HG02571 (cell line): ENCODE data around the gene HES7.

Source experiments
- ATAC-seq: cut with Tn5 transposase; IDR thresholded peaks from one replicate; pipeline ENCODE4 v1.9.1; 2021; ENCODE audit warnings: mild to moderate bottlenecking, moderate library complexity; ENCODE audit not compliant: unreplicated experiment

Gene HES7

GRCh38 chr17:8075574-8076342 is 48.1 kb downstream of the HES7 start:
- ATAC-seq = no peak

GRCh38 chr17:8075081-8075480 is 48.8 kb downstream of the HES7 start:
- ATAC-seq = no peak

GRCh38 chr17:8074554-8074953 is 49.4 kb downstream of the HES7 start:
- no peak for ATAC-seq

- no peak for ATAC-seq
Measured at GRCh38 chr17:8073627-8074484, 50.0 kb downstream of the HES7 start.

GRCh38 chr17:8072729-8073461 is 51.0 kb downstream of the HES7 start:
- no peak for ATAC-seq

GRCh38 chr17:8072341-8072728 is 51.6 kb downstream of the HES7 start:
- ATAC-seq = no peak

GRCh38 chr17:8071496-8071895 is 52.4 kb downstream of the HES7 start:
- no peak for ATAC-seq
